Colonic mucosa (tissue), 4 donors: ENCODE data around the gene BAG3. TPM values are rescaled to one million over a fixed set of nuclear protein-coding genes. Genes with fewer than 3 reads are reported as not detected.

Experiments
- DNase-seq: peaks from one replicate; pipeline ENCODE4 v3.0.0-alpha.2; 2020
- H3K27ac ChIP-seq: fragments of 200-600 bp; one replicate; pipeline ENCODE4 v1.8.0; 2021
- H3K27me3 ChIP-seq: fragments of 200-600 bp; one replicate; pipeline ENCODE4 v1.8.0; 2021
- H3K36me3 ChIP-seq: fragments of 200-600 bp; one replicate; pipeline ENCODE4 v1.8.0; 2021
- H3K4me1 ChIP-seq: fragments of 200-600 bp; one replicate; pipeline ENCODE4 v1.8.0; 2021; ENCODE audit warnings: mild to moderate bottlenecking
- H3K4me3 ChIP-seq: fragments of 200-600 bp; one replicate; pipeline ENCODE4 v1.8.0; 2021
- H3K9ac ChIP-seq, 2 donors: one replicate each; pipeline ENCODE4 v1.7.0; 2013; ENCODE audit warnings: control low read depth in 2 of 2, low read depth in 2 of 2, low read length in 2 of 2
- H3K9me3 ChIP-seq: fragments of 200-600 bp; one replicate; pipeline ENCODE4 v1.8.0; 2021
- intact Hi-C: fragments of 100-400 bp; cut with DNase I; formaldehyde crosslinking; loops from one replicate; pipeline ENCODE4 v1.14.1; 2022
- total RNA-seq, 2 donors: library from RNA; stranded (reverse); fragmentation: NEBNext Ultra II Directional in 1 of 2; extraction: Animal tissue kit (Norgen Biotek cat#: 25700) in 1 of 2; gene quantifications; one replicate each; pipeline ENCODE4 v1.2.1, GENCODE V29; 2021
- TF ChIP-seq, protein P1 (sequence below): fragments of 200-600 bp; IDR thresholded peaks from one replicate; pipeline ENCODE4 v1.8.0; 2022; ENCODE audit warnings: antibody characterized with exemption, mild to moderate bottlenecking
- donor health status: healthy.
- donor health status: DM: no; HTN: no; CAD: no.
- donor health status: DM: no; HTN: no; CAD: no.

Gene BAG3
- total RNA-seq, 2 donors from 2014 or later: 30.4 to 48.9 TPM

DNA sequence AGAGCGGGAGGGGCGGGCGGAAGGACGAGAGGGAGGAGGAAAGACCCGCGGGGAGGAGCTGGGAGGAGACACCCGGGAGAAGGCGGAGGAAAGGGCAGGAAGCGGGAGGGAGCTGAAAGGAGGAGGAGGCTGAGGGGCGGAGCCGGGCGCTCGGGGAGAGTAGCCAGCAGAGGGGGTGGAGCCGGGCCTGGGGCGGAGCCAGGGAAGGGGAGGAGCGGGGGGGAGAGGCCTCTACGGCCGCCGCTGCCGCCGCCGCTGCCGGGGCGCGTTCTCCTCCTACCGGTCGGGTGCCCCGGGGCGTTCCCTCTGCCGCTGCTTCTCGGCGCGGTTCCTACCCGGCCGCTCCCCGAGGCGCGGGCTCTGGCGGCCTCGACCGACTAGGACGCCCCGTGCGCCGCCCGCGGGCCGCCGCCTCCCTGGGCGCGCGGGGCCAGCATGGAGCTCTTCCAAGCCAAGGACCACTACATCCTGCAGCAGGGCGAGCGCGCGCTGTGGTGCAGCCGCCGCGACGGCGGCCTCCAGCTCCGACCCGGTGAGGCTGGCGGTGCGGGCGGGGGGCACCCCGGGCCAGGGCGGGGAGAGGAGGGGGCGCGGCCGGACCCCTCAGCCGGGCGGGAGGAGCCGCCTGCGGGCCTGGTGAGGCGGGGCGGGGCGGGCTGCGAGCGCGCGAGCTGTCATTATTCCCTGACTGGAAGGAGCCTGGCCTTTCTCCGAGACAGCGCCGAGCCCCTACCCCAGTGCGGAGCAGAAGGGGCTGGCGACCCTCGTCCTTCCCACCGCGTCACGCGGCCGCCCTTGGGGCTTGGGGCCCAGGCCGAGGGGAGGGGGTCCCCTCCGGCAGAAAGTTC lies 74.9 kb downstream of the BAG3 start, which contains the start of gene INPP5F:
Gene INPP5F, plus strand, starts transcription at position 223 of the 848 bp plus-strand sequence. Its CDS starts 213 bp downstream, at position 436.
- TF ChIP-seq, protein P1, sequence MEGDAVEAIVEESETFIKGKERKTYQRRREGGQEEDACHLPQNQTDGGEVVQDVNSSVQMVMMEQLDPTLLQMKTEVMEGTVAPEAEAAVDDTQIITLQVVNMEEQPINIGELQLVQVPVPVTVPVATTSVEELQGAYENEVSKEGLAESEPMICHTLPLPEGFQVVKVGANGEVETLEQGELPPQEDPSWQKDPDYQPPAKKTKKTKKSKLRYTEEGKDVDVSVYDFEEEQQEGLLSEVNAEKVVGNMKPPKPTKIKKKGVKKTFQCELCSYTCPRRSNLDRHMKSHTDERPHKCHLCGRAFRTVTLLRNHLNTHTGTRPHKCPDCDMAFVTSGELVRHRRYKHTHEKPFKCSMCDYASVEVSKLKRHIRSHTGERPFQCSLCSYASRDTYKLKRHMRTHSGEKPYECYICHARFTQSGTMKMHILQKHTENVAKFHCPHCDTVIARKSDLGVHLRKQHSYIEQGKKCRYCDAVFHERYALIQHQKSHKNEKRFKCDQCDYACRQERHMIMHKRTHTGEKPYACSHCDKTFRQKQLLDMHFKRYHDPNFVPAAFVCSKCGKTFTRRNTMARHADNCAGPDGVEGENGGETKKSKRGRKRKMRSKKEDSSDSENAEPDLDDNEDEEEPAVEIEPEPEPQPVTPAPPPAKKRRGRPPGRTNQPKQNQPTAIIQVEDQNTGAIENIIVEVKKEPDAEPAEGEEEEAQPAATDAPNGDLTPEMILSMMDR: no peak
- Histone ChIP-seq H3K9ac (peak within 1 kb of the TSS; percentile 90 to 92), H3K4me1 (no peaks in the 10 kb centered on the region), H3K9me3 (no peaks in the 10 kb centered on the region), H3K36me3 (no peaks in the 10 kb centered on the region), H3K4me3 (peak within 1 kb of the TSS; percentile 64), H3K27ac (peak within 1 kb of the TSS; percentile 90), H3K27me3 (no peaks in the 10 kb centered on the region)
- intact Hi-C loops: no loop called here
- DNase-seq: peak; percentile 100

DNA sequence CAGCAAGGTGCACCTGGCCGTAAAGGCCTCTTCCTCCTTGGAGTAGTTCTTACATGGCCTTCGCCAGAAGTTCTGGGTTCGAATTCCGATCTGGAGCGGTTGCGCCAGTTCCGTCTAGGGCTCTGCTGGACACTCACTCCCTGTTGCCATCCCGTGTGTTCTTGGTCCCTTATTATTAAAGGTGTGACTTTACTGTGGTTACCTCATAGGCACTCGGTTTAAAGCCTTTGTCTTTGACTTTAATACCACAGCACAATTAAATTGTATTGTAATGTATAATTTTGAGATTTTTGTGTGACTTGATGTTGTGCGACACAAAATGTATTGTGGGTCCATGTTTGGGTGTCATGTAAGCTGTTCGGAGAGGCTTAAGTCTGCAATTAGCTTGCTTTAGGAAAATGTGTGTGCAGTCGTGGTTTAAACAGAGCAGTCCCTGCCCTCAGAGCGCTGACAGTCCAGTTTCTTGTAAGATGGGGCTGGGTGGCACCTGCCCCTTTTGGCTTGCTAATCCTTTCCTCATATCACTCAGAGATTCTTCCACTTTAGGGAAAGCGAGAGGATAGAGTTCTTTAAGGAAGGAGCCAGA lies 75.6 kb downstream of the BAG3 start:
- intact Hi-C loops: no loop called here
- Histone ChIP-seq H3K9ac (peak overlapping the region; percentile 76 to 86), H3K36me3 (no peaks in the 10 kb centered on the region), H3K27me3 (no peaks in the 10 kb centered on the region), H3K4me3 (peak overlapping the region; percentile 64), H3K4me1 (no peaks in the 10 kb centered on the region), H3K9me3 (no peaks in the 10 kb centered on the region), H3K27ac (peak overlapping the region; percentile 90)
- no peak for DNase-seq
- TF ChIP-seq, protein P1: no peak

Other genes starting within 250 kb of the BAG3 start
- gene RGS10, start 108.7 kb upstream of the BAG3 start, total RNA-seq: 10 to 100 TPM; 17.8 to 23.6 TPM
- 100 to 1,000 TPM; 104 to 126 TPM for gene TIAL1, start 54.4 kb upstream of the BAG3 start, total RNA-seq
- gene INPP5F, start 74.7 kb downstream of the BAG3 start, total RNA-seq: 10 to 100 TPM; 12.6 to 15.6 TPM
- 10 to 100 TPM; 46.7 to 56.4 TPM for gene MCMBP, start 221.5 kb downstream of the BAG3 start, total RNA-seq
- gene SEC23IP, start 241.3 kb downstream of the BAG3 start, total RNA-seq: 10 to 100 TPM; 54.9 to 57.3 TPM